ENCODE measurements around the gene MS4A4E.
"Not testable (repeated sequence)": the region's sequence is repeated elsewhere in the genome, so short reads cannot be mapped to it uniquely, and the experiment has no call there.

Gene MS4A4E

DNA sequence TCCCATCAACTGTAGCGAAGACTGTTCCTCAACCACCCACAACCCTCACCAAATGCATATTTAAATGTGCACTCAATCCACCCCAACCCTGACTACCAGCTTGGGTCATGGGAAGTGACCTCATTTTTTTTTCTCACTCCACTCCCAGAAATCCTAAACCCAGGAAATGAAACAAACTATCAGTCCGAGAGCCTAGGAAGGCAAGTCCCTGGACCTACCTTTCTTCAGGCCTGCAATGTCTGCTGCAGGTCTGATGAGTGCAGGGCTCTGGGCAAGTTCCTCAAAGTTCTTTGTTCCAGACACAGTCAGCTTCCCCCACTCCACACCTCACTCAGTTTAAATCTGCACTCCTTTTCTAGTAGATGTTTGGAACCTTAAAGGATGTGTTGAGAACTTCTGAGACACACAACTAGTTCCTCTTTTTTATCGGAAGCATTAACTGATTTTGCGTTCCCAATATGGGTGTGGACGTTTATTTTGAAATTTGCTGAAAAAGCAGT, at the start of gene MS4A4E:
Gene MS4A4E (minus strand): TSS at position 398 of the 500 bp plus-strand sequence. CDS start 13,082 bp downstream, outside the sequence.
- no peak for DNase-seq

DNA sequence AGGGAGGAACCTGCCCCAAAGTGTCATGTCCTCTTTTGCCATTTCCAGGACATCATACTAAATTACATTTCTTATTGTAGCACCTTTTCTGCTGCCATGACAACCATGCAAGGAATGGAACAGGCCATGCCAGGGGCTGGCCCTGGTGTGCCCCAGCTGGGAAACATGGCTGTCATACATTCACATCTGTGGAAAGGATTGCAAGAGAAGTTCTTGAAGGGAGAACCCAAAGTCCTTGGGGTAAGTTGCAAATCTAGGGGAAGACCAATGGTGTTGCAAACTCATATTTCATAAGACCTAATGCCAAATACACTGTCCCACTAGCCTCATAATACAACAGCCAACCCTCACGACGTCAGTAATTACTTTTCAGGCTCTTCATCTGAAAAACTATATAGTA, 49.2 kb upstream of the MS4A4E start:
- no peak for DNase-seq

DNA sequence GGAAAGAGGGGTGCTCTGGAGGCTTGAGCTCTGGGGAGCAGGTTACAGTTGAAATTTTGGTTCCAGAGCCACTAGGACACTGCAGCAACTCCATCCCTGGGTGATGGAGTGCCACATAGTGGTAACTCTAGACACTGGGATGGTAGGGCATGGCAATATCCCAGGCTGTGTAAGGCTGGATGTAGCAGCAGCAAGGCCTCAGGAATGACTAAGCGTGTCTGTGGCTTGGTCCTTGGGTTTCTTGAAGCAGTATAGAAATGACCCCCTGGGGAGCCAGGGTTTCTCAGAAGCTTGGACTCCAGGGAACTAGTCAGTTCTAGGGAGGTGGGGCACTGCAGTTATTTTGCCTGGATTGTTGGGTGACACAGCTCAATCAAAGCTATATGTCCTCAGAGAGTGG, 45.6 kb upstream of the MS4A4E start:
- DNase-seq = no peak

DNA sequence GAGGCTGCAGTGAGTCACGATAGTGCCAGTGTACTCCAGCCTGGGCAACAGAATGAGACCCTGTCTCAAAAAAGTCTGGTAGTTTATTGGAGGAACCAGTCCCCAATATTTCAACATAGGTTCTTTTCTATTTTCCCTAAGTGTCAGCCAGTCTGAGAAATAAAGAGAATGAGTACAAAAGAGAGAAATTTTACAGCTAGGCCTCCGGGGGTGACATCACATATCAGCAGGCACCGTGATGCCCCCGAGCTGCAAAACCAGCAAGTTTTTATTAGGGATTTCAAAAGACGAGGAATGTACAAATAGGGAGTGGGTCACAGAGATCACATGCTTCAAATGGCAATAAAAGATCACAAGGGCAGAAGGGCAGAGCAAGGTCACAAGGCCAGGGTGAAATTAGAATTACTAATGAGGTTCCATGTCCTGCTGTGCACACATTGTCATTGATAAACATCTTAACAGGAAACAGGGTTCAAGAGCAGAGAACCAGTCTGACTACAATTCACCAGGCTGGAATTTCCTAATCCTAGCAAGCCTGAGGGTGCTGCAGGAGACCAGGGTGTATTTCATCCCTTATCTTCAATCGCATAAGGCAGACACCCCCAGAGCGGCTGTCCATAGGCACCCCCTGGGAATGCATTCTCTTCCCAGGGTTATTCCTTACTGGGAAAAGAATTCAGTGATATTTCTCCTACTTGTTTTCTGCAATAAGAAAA, 42.6 kb upstream of the MS4A4E start:
- not testable (repeated sequence) for DNase-seq

DNA sequence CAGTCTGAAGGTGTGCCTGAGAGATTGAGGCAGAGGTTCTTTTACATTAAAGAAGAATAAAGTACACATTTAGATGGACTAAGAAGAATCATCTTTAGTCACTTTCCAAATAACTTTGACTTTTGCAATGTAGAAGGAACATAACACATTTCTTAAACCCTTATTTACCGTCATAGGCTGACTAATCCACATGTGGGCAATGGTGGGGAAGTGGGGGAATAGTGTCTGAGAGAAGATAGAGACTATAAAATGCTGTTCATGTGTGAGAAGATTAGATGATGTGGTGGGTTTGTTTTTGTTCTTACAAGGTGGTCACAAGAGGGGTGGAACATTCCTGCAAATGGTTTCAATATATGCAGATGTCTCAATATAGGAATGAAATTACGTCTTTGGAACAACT, 39.3 kb upstream of the MS4A4E start:
- no peak for DNase-seq

DNA sequence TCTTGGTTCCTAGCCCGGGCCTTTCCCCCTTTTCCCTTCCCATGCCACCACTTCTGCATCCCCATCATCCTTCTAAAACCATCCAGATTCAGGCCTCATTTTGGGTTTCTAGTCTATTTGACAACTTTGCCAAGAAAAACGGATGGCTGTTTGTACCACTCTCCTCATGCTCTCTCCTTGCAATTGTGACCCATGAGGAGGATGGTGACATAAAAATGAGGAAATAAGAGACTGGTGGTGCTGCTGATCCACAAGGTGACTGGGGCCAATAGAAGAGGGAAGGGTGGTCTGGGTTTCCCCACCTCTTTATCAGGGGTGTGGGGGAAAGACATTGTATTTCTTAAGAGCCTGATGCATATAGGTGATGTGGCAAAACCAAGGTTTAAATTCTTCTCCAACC, 38.5 kb upstream of the MS4A4E start:
- no peak for DNase-seq

DNA sequence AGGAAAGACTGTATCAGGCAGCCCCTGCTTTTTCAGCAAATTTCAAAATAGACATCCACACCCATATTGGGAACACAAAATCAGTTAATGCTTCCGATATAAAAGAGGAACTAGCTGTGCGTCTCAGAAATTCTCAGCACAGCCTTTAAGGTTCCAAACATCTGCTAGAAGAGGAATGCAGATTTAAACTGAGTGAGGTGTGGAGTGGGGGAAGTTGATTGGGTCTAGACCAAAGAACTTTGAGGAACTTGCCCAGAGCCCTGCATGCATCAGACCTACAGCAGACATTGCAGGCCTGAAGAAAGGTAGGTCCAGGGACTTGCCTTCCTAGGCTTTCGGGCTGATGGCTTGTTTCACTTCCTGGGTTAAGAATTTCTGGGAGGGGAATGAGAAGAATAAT, 37.5 kb upstream of the MS4A4E start, which contains the start of gene MS4A4A:
Gene MS4A4A (plus strand): TSS at position 255 of the 400 bp plus-strand sequence. CDS start 10 bp downstream, at position 265.
- no peak for DNase-seq

DNA sequence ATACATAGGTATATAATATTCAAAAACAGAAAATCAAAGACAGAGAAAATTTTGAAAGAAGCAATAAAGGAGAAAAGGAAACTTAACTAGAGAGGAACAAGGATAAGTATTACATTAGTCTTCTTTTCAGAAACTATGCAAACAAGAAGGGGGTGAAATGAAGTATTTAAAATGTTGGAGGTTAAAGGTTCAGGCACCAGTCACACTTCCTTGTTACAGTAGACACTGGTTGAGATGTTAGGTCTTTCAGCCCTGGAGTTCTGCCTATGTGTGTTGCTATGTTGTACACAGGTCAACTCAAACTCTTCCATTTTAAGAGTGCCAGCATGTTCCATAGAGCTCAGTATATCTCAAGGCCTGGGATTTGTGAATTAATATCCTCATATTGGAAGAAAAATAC, 31.5 kb upstream of the MS4A4E start:
- DNase-seq = no peak

DNA sequence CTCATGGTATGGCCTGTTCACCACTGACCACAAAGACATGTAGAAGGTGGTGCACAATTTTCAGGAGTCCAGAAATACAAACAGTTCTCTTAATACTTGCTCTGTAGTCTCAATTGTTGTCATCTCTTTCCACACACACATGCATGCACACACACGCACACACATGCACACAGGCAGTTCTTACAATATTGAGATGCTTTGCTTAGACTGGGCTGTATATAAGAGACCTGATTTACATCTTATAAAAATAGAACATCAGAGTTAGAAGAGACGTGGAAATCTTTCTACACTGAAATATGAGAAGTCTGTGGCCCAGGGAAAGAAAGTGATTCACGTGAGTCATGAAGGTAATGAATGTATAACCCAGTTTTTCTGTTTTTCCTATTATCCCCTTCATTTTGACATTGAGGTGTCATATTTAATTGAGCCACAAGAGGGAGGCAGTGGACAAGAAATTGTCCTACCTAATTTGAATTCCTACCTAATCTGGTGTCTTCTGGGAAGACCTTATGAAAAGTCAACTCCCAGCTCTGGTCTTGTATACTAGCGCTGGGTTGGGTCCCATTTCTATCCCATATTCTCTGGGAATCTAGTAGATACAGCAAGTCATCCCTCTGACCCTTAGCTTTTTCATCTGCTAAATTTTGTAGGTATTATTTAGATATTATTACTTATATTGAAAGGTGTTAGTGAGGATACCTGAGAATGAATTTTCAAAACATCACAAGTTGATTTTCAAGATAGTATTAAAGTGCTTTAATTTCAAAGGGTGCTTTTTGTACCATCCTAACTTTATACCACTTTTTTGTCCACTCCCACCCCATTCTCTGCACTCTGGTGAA, 22.7 kb upstream of the MS4A4E start:
- DNase-seq = no peak

DNA sequence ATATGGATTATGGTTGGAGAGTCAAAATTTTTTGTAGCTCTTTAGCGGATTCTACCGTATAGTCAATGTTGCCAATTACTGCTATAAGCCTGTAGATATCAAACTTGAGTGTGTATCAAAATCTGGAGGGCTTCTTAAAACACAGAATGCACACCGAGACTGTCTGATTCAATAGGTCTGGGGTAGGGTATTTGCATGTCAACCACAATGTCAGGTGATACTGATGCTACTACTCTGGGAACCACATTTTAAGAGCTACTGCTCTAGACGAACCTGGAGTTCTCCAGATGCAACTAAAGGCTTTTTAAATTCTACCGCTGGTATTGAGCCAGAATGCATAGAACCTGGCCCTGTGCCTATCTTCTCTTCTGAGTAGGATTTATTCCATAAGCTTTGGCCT, 21.7 kb upstream of the MS4A4E start:
- no peak for DNase-seq

DNA sequence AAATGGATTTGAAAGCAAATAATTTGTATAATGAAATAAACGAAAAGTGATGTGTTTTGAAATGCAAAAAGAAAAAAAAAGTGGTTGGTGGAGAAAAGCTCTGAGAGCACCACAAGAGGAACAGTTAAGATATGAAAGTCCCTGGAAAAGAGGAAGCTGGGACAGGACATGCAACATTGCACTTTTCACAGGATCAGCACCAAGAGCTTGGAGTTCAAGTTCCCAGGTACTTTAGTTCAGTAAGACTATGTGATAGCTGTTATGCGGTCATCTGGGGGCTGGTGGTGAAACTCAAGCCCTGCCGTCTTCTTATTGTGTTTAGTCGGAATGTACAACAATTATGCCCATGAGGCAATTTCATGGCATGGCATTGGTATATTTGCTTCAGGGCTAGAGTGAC, 20.5 kb upstream of the MS4A4E start:
- DNase-seq = no peak

DNA sequence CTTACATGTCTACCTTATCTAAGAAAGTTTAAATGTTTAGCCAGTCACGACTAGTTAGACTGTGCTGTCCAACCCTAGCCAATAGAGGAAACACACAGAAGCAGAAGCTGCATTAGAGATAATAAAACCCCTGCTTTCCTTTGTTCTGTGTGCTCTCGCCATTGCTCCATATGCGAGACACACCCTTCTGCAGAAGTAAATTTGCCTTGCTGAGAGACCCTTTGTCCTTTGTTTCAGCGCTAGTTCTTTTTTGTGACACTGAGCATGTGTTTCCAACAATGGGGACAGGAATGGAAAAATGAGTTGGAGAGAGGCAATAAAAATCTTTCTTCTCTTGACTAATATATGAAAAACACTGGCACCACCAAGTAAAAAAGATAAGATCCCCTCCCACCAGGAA, 18.1 kb upstream of the MS4A4E start:
- no peak for DNase-seq

DNA sequence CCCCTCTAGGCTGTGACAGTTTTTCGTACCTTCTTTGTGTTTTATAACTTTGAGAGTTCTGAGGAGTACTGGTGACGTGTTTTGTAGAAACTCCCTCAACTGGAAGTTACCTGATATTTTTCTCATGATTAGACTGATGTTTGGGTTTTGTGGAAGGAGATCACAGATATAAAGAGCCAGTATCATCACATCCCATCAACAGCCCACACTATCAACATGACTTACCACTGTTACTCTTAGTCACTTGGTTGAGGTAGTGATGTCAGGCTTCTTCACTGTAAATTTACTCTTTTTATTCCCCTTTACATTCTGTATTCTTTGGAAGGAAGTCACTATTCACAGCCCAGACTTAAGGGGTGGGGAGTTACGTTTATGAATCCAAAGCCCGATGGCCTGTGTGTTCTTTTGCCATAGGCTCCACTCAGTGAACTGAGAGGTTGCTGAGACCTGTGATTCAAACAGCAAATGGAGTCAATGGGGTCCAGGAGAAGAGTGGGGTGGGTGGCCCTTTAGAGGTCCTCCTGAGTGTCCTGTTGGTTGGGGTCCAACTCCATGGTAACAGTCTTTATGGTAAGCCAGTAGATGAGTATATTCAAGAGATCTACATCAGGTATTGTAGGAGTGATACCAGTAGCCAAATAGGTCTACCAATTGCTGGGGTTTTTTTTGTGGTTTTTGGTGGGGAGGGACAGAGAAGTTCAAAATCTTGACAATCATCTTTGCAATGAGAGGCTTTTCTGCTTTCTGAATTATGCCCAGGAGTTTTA, 15.2 kb upstream of the MS4A4E start:
- DNase-seq = no peak

DNA sequence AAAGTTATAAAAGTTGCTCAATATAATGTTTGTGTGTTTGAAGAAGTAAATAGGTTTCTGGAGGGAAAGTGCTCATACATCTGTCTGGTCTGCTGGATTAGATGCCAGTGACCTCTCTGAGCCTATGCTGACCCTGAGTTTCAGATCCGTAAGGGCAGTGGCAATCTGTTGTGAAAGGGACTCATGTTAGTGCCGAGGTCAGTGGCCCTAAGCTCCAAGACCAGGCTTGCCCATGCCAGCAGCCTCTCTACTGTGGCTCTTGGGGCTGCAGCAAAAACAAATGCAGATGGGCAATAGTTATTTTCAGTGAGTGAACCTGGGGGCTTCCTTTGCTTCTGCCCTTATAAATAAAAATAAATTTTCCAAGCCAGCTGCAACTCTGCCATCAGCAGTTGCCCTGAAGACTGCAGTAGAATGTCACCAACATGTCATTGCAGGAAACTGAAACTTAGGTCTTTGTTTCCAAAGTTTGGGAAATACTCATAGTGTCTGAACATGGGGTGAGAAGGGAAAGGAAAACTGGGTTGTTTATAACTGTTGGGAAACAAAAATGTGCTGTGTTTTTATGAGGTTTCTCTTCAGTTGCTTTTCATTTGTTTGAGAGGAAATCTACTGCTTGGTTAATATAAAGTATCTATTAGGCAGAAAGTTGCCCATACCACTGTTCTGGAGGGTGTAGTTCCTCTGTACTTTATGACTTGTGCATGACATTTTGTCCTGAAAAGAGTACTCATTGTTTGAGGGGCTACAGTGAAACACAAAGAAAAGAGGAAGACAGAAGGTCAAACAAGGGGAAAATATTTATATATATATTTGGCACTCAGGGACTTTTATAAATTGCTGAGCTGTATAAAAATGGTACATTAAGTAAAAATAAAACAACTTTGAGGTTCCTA, 9.5 kb upstream of the MS4A4E start:
- DNase-seq = no peak

DNA sequence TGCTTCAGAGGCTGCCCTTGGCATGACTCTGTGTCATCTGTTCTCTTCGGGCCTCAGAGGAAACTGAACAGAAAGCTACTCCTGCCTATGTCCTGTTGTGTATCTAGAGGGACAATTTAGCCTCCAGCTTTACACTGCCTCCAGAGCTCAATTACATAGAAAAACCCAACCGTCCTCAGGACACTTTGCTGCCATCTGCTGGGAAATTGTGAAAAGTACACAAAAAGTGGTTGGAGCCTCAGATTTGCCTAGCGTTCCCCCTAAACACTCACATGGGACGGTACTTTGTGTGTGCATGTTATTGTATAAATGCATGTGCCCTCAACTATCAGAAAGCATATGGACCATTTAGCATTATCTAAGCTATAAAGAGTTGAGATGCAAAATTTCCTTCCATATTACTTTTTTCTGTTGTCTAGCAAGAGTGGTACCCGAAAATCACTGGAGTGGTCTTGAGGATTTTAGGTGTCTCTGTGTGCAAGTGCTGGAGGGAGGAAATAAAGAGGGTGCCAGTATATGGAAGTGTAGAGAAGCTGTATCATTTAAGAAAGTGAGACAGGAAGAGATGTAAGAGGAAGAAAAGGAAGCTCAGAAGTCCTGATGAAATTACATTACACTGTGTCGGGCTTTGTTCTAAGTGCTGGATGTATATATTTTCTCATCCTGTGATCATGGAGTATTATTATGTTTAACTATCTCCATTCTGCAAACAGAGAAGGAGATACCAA, 8.7 kb upstream of the MS4A4E start:
- DNase-seq = no peak

DNA sequence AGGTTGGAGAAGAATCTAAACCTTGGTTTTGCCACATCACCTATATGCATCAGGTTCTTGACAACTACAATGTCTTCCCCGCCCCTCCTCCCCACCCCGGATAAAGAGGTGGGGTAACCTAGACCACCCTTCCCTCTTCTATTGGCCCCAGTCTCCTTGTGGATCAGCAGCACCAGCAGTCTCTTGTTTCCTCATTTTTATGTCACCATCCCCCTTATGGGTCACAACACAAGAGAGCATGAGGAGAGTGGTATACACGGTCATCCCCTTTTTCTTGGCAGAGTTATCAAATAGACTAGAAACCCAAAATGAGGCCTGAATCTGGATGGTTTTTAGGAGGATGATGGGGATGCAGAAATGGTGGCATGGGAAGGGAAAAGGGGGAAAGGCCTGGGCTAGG, 1.2 kb downstream of the MS4A4E start:
- no peak for DNase-seq

DNA sequence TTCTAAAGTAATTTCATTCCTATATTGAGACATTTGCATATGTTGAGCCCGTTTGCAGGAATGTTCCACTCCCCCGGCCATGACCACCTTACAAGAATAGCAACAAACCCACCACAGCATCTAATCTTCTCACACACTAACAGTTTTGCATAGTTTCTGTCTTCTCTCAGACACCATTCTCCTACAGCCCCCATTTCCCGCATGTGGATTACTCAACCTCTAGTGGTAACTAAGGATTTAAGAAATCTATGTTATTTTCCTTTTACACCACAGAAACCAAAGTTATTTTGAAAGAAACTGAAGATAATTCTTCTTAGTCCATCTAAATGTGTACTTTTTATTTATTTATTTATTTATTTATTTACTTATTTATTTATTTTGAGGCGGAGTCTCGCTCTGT, 2.3 kb downstream of the MS4A4E start:
- DNase-seq = no peak

DNA sequence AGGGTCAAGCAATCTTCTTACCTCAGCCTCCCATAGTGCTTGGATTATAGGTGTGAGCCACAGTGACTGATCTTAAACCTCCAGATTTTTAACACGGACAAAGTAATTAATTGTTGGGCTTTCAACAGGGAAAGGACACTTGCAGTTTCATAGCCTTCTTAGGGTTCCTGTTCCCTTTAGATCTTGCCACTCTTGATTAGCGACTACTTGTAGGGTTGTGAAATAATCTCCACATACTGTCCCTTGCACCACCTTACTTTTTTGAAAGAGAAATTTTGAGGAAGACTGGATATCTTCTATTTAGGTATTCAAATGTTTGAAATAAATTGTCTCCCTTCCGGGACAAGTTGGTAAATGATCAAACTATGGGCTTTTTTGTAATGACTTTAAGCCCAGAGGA, 7.6 kb downstream of the MS4A4E start:
- DNase-seq = no peak

DNA sequence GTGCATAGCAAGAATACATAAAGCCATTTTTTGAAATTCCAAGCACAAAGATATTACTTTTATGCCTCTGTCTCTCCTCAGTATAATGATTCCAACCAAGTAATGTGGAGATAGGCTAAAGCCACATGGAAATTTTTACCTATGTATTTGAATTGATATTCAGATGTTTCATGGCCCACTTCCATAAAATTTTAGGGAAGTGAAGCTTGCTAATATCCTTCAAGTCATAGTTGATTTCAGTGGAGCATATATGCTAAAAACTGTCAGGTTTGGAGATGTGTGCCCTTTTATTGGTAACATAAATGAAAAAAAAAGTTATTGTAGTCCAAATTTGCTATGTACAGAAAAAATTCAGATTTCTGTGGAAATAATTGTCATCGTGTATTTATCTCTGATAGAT, 12.3 kb downstream of the MS4A4E start:
- DNase-seq = no peak

DNA sequence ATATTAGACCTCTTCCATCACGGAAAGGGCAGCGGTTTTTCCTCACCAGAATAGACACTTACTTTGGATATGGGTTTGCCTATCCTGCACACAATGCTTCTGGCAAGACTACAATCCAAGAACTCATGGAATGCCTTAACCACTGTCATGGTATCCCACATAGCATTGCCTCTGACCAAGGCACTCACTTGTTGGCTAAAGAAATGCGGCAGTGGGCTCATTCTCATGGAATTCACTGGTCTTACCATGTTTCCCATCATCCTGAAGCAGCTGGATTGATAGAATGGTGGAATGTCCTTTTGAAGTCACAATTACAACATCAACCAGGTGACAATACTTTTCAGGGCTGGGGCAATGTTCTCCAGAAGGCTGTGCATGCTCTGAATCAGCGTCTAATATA, 20.8 kb downstream of the MS4A4E start:
- DNase-seq = no peak

DNA sequence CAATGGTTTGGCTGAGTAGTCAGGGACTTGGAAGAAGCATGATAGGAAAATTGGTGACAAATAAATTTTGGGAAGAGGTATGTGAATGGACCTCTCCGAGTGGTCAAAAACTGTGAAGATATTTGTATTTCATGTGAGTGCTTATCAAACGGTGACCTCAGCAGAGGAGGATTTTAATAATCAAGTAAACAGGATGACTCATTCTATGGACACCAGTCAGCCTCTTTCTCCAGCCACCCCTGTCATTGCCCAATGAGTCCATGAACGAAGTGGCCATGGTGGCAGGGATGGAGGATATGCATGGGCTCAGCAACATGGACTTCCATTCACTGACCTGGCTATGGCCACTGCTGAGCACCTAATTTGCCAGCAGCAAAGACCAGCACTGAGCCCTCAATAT, 21.2 kb downstream of the MS4A4E start:
- DNase-seq = no peak

DNA sequence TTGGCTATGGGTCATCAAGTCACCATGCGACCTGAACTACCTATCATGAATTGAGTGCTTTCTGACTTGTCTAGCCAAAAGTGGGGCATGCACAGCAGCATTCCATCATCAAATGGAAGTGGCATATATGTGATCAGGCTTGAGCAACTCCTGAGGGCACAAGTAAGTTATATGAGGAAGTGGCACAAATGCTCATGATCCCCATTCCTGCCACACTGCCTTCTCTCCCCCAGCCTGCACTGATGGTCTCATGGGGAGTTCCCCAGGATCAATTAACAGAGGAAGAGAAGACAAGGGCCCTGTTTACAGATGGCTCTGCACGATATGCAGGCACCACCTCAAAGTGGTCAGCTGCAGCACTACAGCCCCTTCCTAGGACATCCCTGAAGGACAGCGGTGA, 21.8 kb downstream of the MS4A4E start:
- DNase-seq = no peak

Measured in GOT3 (cell line).